Keratinocyte (primary cell): Measurements from ENCODE around the gene BBS7. TPM values are rescaled to one million over a fixed set of nuclear protein-coding genes. Genes with fewer than 3 reads are reported as not detected.

ENCODE experiments used
- DNase-seq: peaks from one replicate; pipeline ENCODE4 v3.0.0-alpha.2; 2011; ENCODE audit warnings: low read depth, missing footprints, low spot score
- FAIRE-seq: peaks from 2 replicates; lab custom pipeline; 2011; peaks lifted over from hg19 to GRCh38; lab: Jason Lieb, UNC
- H2AFZ ChIP-seq: 2 replicates; pipeline ENCODE4 v1.6.0; 2012; ENCODE audit warnings: low read length, control low read depth, inconsistent platforms; ENCODE audit not compliant: control insufficient read depth
- H3K27ac ChIP-seq: 2 replicates; pipeline ENCODE4 v1.5.1; 2011; ENCODE audit warnings: low read length; ENCODE audit not compliant: control insufficient read depth, insufficient read depth
- H3K27me3 ChIP-seq: 3 replicates; pipeline ENCODE4 v1.6.0; 2011; ENCODE audit warnings: low read length; ENCODE audit not compliant: control insufficient read depth, insufficient read depth; ENCODE audit errors: extremely low read depth
- H3K36me3 ChIP-seq, 2 experiments: 2 replicates in 1 of 2; 3 replicates in 1 of 2; pipeline ENCODE4 v1.5.1; 2011; ENCODE audit warnings: low read length in 2 of 2, mild to moderate bottlenecking in 1 of 2; ENCODE audit not compliant: control insufficient read depth in 2 of 2, insufficient read depth in 2 of 2; ENCODE audit errors: extremely low read depth in 1 of 2
- H3K4me1 ChIP-seq: 3 replicates; pipeline ENCODE4 v1.5.1; 2011; ENCODE audit warnings: low read length; ENCODE audit not compliant: control insufficient read depth, insufficient read depth; ENCODE audit errors: extremely low read depth
- H3K4me2 ChIP-seq: 3 replicates; pipeline ENCODE4 v1.6.0; 2011; ENCODE audit warnings: low read depth, low read length; ENCODE audit not compliant: control insufficient read depth, insufficient read depth; ENCODE audit errors: extremely low read depth
- H3K4me3 ChIP-seq, 3 experiments: fragments of 200-600 bp in 1 of 3; sonication (generic) in 1 of 3; 2 replicates in 2 of 3; 3 replicates in 1 of 3; pipeline ENCODE4 v1.5.1; 2011 to 2016; ENCODE audit warnings: low read length in 3 of 3, mild to moderate bottlenecking in 3 of 3, control low read depth in 2 of 3, inconsistent platforms in 1 of 3, low read depth in 1 of 3, mixed read lengths in 1 of 3, mixed run types in 1 of 3, moderate library complexity in 1 of 3; ENCODE audit not compliant: control insufficient read depth in 2 of 3, insufficient read depth in 2 of 3; ENCODE audit errors: extremely low read depth in 1 of 3
- H3K79me2 ChIP-seq: 2 replicates; pipeline ENCODE4 v1.6.0; 2012; ENCODE audit warnings: low read length; ENCODE audit not compliant: control insufficient read depth, insufficient read depth
- H3K9ac ChIP-seq: 3 replicates; pipeline ENCODE4 v1.6.0; 2011; ENCODE audit warnings: low read length; ENCODE audit not compliant: control insufficient read depth, insufficient read depth; ENCODE audit errors: extremely low read depth
- H3K9me1 ChIP-seq: 3 replicates; pipeline ENCODE4 v1.6.0; 2011; ENCODE audit warnings: low read length; ENCODE audit not compliant: control insufficient read depth, insufficient read depth; ENCODE audit errors: extremely low read depth
- H3K9me3 ChIP-seq: 2 replicates; pipeline ENCODE4 v1.5.1; 2012; ENCODE audit warnings: low read depth, low read length; ENCODE audit not compliant: control insufficient read depth
- H4K20me1 ChIP-seq: 3 replicates; pipeline ENCODE4 v1.6.0; 2011; ENCODE audit warnings: low read length; ENCODE audit not compliant: control insufficient read depth, insufficient read depth; ENCODE audit errors: extremely low read depth
- EZH2 ChIP-seq: IDR thresholded peaks from one replicate; pipeline ENCODE4 v1.6.1; 2012; ENCODE audit warnings: inconsistent platforms, mild to moderate bottlenecking, low read length, moderate library complexity
- dilution Hi-C: fragments of 300-500 bp; cut with MboI; formaldehyde crosslinking; loops from one replicate; pipeline ENCODE4 v1.7.0; 2020; ENCODE audit warnings: low sequenced_read_pairs; ENCODE audit not compliant: extremely low pct_ligation_motif_present
- polyA plus RNA-seq, 5 experiments: library from polyadenylated mRNA; depleted of rRNA in 3 of 5; stranded (reverse) in 3 of 5; stranded (forward) in 1 of 5; unstranded in 1 of 5; fragments of >200 nt; gene quantifications; 1 replicate in 1 of 5; 2 replicates in 3 of 5; 3 replicates in 1 of 5; pipeline versions ENCODE4 v1.2.1 to v1.2.3, GENCODE V29; 2011 to 2012; ENCODE audit warnings: missing spikeins in 2 of 5, low read depth in 1 of 5, low replicate concordance in 1 of 5
- TF ChIP-seq, protein P1 (sequence below), 3 experiments: IDR thresholded peaks in 1 of 3; conservative IDR thresholded peaks in 1 of 3; optimal IDR thresholded peaks in 1 of 3; 2 replicates in 2 of 3; 3 replicates in 1 of 3; pipeline versions ENCODE3 to v1.5.1; 2011; ENCODE audit warnings: low read length in 3 of 3, mild to moderate bottlenecking in 3 of 3, moderate library complexity in 2 of 3, control low read depth in 1 of 3, inconsistent platforms in 1 of 3; ENCODE audit not compliant: insufficient read depth in 2 of 3; ENCODE audit errors: extremely low read depth in 1 of 3

The BBS7 gene
- polyA plus RNA-seq, 1 donor (not counting 4 experiments of a cell fraction or from before 2014, with no cell fraction given): 34.8 TPM

- no peak overlapping the region for H3K9ac ChIP-seq
These were observed 78.8 kb downstream of the BBS7 start for GRCh38 chr4:121791481-121791880.

DNA sequence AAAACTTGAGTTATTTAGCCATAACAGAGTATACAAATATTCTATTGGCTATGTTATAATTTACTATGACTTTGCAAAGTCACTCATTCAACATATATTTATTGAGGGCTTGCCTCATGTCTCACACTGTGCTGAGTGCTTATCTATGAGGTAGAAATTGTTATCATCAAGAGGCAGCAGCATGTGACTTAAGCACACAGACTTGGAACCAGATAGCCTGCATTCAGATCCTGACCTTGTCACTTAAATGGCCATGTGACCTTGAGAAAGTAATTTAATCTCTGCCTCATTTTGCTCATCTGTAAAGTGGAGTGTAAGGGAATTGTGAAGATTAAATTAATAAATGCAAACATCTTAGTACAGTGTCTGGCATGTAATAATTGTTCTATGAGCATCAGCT, 79.3 kb downstream of the BBS7 start:
- Histone ChIP-seq H3K9me3 (no peaks in the 10 kb centered on the region), H4K20me1 (no peaks in the 10 kb centered on the region), H3K9ac (no peak overlapping the region), H3K79me2 (no peaks in the 10 kb centered on the region), H3K4me2 (no peak overlapping the region), H3K27ac (no peak overlapping the region), H3K4me1 (peaks cover 20% of the 10 kb centered on the region), H3K36me3 (no peaks in the 10 kb centered on the region), H2AFZ (no peak overlapping the region), H3K27me3 (no peaks in the 10 kb centered on the region), H3K9me1 (no peaks in the 10 kb centered on the region), H3K4me3 (no peak overlapping the region)
- dilution Hi-C loops: no loop called here
- DNase-seq (no peak), FAIRE-seq (no peak)
- TF ChIP-seq EZH2: no peak
- TF ChIP-seq, protein P1, sequence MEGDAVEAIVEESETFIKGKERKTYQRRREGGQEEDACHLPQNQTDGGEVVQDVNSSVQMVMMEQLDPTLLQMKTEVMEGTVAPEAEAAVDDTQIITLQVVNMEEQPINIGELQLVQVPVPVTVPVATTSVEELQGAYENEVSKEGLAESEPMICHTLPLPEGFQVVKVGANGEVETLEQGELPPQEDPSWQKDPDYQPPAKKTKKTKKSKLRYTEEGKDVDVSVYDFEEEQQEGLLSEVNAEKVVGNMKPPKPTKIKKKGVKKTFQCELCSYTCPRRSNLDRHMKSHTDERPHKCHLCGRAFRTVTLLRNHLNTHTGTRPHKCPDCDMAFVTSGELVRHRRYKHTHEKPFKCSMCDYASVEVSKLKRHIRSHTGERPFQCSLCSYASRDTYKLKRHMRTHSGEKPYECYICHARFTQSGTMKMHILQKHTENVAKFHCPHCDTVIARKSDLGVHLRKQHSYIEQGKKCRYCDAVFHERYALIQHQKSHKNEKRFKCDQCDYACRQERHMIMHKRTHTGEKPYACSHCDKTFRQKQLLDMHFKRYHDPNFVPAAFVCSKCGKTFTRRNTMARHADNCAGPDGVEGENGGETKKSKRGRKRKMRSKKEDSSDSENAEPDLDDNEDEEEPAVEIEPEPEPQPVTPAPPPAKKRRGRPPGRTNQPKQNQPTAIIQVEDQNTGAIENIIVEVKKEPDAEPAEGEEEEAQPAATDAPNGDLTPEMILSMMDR (optimal IDR thresholded peaks at IDR 0.05 in 1 of 3, IDR thresholded peaks at IDR 0.05 in 1 of 3, conservative IDR thresholded peaks at IDR 0.05 in 1 of 3; ENCODE audit: extremely low read depth in 1 of 3, insufficient read depth in 2 of 3, low read length in 3 of 3): no peak

More at GRCh38 chr4:121791481-121791880, 78.8 kb downstream of the BBS7 start:
- Histone ChIP-seq H3K9me3 (no peaks in the 10 kb centered on the region), H3K36me3 (no peaks in the 10 kb centered on the region), H3K79me2 (no peaks in the 10 kb centered on the region), H3K4me3 (no peak overlapping the region), H3K4me2 (no peak overlapping the region), H3K27me3 (no peaks in the 10 kb centered on the region), H4K20me1 (no peaks in the 10 kb centered on the region), H3K4me1 (peaks cover 18% of the 10 kb centered on the region), H3K9me1 (no peaks in the 10 kb centered on the region), H2AFZ (no peak overlapping the region), H3K27ac (no peak overlapping the region)
- DNase-seq (no peak), FAIRE-seq (no peak)
- TF ChIP-seq EZH2: no peak
- TF ChIP-seq, protein P1 (optimal IDR thresholded peaks at IDR 0.05 in 1 of 3, IDR thresholded peaks at IDR 0.05 in 1 of 3, conservative IDR thresholded peaks at IDR 0.05 in 1 of 3; ENCODE audit: extremely low read depth in 1 of 3, insufficient read depth in 2 of 3, low read length in 3 of 3): no peak
- dilution Hi-C loops: no loop called here
